GM12873 (cell line): ENCODE results near the gene TARM1.

ENCODE experiments used
- TF ChIP-seq, protein P1 (sequence below): IDR thresholded peaks from 2 replicates; pipeline ENCODE4 v1.5.1; 2012; ENCODE audit warnings: low read depth, mild to moderate bottlenecking, moderate library complexity, low read length, control low read depth; ENCODE audit not compliant: insufficient read depth; ENCODE audit errors: missing control alignments

The TARM1 gene

DNA sequence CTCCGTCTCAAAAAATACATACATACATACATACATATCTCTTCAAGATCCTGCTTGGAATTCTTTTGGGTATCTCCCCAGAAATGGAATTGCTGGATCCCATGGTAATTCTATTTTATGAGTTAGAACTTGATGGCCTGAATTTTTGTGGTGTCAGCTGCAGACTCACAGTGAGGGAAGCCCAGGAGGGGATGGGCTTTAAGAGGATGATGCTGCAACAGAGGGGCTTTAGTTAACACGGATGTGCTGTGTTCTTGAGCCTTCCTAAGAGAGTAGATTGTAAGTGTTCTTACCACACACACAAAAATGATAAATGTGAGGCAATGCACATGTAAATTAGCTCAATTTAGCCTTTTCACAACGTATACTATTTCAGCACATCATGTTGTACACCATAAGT is 58.0 kb downstream of the TARM1 start:
- TF ChIP-seq, protein P1, sequence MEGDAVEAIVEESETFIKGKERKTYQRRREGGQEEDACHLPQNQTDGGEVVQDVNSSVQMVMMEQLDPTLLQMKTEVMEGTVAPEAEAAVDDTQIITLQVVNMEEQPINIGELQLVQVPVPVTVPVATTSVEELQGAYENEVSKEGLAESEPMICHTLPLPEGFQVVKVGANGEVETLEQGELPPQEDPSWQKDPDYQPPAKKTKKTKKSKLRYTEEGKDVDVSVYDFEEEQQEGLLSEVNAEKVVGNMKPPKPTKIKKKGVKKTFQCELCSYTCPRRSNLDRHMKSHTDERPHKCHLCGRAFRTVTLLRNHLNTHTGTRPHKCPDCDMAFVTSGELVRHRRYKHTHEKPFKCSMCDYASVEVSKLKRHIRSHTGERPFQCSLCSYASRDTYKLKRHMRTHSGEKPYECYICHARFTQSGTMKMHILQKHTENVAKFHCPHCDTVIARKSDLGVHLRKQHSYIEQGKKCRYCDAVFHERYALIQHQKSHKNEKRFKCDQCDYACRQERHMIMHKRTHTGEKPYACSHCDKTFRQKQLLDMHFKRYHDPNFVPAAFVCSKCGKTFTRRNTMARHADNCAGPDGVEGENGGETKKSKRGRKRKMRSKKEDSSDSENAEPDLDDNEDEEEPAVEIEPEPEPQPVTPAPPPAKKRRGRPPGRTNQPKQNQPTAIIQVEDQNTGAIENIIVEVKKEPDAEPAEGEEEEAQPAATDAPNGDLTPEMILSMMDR: no peak

DNA sequence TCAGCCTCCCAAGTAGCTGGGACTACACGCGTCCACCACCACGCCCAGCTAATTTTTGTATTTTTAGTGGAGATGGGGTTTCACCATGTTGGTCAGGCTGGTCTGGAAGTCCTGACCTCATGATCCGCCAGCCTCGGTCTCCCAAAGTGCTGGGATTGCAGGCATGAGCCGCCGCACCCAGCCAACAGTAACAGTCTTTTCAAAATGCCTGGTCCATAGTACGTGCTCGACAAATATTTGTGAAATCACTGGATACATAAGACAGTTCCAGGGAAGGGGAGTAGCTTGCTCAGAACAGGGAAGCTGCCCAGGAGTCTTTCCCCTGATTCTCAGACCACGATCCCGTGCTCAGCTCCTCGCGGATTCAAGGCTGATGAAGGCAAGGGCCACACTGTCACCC is 59.2 kb downstream of the TARM1 start:
- TF ChIP-seq, protein P1: no peak

DNA sequence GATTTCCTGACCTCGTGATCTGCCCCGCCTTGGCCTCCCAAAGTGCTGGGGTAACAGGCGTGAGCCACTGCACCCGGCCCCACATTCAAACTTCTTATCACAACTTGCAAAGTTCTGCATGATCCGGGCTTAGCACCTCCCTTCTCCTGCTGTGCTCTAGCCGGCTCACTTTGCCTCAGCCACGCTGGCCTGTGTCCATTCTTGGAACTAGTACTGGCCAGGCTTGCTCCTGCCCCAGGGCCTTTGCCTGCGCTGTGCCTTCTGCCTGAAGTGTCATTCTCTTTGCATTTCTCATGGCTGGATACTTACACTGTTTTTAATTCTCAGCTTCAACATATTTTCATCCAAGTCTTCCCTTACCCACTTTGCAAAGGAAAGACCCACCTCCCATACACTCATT is 59.8 kb downstream of the TARM1 start:
- TF ChIP-seq, protein P1: no peak
